Right kidney (tissue), 1 donor: ENCODE data around the gene COA1.
"Not testable (repeated sequence)": the region's sequence is repeated elsewhere in the genome, so short reads cannot be mapped to it uniquely, and the experiment has no call there.

Experiments
- DNase-seq: peaks from one replicate; pipeline ENCODE4 v3.0.0-alpha.2; 2016

The COA1 gene

GRCh38 chr7:43628431-43628830 is 100.9 kb downstream of the COA1 start:
- DNase-seq = no peak

- not testable (repeated sequence) for DNase-seq
Observed at GRCh38 chr7:43627798-43628197, 101.5 kb downstream of the COA1 start.

GRCh38 chr7:43626695-43627094 is 102.6 kb downstream of the COA1 start:
- no peak for DNase-seq

- DNase-seq = no peak
Observed at GRCh38 chr7:43625980-43626379, 103.3 kb downstream of the COA1 start.

- DNase-seq = no peak
Observed at GRCh38 chr7:43625453-43625852, 103.9 kb downstream of the COA1 start.

DNA sequence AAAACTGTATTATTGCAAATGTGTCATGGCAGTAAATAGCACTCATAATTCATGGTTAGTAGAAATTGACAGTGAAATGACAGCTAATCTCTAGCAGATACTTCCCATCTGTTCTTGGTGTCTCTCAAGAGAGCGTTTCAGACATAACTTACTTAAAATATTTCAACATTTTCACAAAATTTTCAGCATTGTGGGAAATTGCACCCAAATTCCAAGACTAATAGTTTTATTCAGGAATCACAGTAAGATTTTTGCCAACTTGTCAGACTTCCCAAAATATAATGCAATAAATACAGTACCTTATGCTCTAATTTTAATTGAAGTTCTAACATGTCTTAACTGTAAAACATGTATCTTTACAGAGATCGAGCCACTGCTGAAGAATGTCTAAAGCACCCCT is 105.2 kb downstream of the COA1 start:
- DNase-seq = no peak

DNA sequence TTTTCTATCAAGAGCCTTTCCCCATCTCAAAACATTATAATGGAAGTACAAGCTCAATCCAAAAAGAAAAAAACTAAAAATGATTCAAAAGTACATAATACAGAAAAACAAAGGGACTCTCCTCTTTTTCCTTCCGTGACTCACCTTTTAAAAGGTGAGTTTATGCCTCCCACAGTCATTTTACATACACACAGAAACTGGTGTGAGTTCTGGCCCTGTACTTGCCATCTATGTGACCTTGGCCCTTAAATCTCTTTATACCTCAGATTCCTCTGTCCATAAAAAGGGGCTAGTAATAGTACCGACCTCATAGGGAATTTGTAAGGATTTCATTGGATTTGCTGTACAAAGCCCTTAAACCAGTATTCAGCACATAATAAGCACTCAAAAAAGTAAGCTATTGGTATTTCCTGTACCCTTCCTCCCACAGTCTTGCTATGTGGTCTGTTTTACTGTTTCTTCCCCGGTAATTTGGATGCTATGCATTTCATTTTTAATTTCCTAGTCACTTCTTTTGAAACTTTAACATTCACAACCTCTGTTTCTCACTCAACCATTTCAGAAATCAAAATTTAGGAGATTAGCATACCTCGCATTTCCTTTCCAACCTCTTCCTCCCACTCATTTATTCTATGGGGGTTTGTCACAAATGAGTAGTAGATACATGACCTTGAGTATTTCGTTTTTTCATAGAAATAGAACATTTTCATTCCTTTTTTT is 107.4 kb downstream of the COA1 start:
- DNase-seq = no peak

- no peak for DNase-seq
Observed at GRCh38 chr7:43619213-43620012, 109.9 kb downstream of the COA1 start.

DNA sequence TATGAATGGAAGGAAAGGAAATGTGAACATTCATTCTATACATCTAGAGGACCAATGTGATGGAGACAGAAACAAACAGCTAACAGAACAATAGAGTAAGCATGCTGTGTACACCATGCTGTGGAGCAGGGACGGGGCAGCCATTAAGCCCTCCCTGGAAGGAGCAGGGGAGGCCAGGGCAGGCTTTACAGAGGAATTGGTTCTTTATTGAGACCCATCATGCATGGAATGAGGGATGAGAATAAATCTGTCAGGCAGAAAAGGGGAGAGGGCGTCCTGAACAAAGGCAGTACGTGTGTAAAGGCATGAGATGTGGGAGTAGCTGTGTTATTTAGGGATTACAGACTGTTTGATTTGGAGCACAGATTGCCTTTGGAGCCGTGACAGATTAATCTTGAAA is 111.2 kb downstream of the COA1 start:
- DNase-seq = peak; percentile 16

GRCh38 chr7:43616977-43617376 is 112.3 kb downstream of the COA1 start:
- no peak for DNase-seq

GRCh38 chr7:43615558-43616145 is 113.7 kb downstream of the COA1 start:
- DNase-seq = no peak

- no peak for DNase-seq
Observed at GRCh38 chr7:43612599-43613589, 116.4 kb downstream of the COA1 start.

GRCh38 chr7:43612128-43612527 is 117.2 kb downstream of the COA1 start:
- DNase-seq = no peak

- no peak for DNase-seq
Observed at GRCh38 chr7:43609097-43609496, 120.2 kb downstream of the COA1 start.

DNA sequence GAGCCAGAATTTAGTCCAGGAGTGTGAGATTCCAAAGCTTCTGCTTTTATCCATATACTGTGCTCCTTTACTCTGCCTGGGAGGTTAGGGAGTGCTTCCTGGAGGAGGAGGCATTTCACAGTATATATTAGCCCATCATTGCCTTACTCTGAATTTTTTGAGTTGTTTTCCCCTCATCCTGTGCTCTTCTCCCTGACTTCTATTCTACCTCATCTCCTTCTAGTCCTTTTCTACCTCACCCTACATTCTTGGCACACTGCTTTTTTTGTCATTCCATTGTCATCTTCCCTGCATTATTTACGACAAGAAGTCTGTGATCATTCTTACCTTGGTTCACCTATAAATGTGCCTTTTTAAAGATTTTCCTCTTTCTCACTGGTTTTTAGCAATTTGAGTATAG is 125.1 kb downstream of the COA1 start:
- no peak for DNase-seq

GRCh38 chr7:43602256-43602655 is 127.1 kb downstream of the COA1 start:
- no peak for DNase-seq

GRCh38 chr7:43600056-43600455 is 129.3 kb downstream of the COA1 start:
- no peak for DNase-seq

- DNase-seq = not testable (repeated sequence)
Observed at GRCh38 chr7:43596426-43596825, 132.9 kb downstream of the COA1 start.

DNA sequence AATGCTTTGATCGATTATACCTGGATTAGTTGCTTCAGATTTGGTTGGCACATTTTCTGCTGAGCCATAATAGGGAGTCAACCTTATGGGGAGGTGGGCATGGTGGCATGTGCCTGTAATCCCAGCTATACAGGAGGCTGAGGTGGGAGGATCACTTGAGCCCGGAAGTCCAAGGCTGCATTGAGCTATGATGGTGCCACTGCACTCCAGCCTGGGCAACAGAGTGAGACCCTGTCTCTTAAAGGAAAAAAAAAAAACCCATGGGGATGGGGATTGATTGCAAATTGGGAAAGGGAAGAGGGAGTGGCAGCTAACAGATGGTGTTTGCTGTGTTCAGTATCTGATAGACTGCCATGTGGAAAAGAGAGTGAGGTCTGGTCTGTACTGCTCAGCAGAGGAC is 135.3 kb downstream of the COA1 start:
- DNase-seq = no peak

DNA sequence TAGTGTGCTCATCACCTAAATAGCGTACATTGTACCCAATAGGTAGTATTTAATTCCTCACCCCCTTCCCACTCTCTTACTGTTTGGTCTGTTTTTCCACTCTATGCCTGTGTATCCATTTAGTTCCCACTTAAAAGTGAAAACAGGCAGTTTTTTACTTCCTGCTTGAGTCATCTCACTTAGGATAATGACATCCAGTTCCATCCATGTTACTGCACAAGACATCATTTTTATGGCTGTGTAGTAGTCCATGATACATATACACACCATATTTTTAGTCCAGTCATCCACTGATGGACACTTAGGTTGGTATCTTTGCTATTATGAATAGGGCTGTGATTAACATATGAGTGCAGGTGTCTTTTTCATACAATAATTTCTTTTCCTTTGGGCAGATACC is 136.3 kb downstream of the COA1 start:
- DNase-seq = no peak

DNA sequence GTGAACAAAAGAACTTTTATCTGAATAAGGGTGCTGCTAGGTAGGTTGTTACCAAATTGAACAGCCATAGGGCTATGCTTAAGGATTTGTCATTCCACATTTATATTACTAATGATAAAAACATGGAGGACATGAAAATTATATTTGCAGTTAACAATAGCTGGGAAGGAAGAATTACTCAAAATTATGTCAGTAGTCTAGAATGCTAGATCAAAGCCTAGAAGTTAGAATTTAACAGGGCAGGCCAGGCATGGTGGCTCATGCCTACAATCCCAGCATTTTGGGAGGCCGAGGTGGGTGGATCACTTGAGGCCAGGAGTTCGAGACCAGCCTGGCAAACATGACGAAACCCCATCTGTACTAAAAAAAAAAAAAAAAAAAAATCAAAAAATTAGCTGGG is 137.0 kb downstream of the COA1 start:
- no peak for DNase-seq

DNA sequence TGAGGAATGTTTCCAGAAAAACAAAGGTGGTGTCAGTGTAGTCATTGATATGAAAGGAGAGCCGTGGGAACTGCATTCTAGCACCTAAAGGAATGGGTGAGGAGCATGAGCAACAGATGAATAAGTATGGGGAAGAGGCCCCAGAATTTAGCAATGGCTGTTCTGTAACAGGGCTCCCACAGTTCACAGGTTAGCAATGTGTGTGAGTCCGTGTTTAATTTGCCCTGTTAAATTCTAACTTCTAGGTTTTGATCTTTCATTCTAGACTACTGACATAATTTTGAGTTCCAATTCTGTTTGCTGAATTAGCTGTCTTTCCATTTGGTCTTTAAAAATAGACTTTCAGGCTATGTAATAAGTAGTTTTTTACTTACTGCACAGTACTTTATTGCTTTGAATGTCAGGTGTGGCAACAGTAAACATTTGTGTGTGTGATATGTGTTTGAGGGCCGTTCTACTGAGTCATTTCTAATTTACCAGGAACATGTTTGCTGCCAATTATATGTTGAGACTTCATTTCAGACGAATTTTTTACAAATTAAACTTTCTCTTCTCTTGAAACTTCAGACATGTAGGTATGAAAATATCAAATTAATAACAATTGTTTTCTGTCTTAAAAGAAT is 137.7 kb downstream of the COA1 start:
- no peak for DNase-seq
